Stimulated activated CD4-positive, alpha-beta T cell treated with anti-CD3 and anti-CD28 coated beads, Interleukin-4, amount 100 ng/mL, for 1 hour (primary cell): ENCODE results near the gene TOP1.

ENCODE experiments used
- DNase-seq: peaks from one replicate; pipeline ENCODE4 v3.0.0-alpha.2; 2020

The TOP1 gene

DNA sequence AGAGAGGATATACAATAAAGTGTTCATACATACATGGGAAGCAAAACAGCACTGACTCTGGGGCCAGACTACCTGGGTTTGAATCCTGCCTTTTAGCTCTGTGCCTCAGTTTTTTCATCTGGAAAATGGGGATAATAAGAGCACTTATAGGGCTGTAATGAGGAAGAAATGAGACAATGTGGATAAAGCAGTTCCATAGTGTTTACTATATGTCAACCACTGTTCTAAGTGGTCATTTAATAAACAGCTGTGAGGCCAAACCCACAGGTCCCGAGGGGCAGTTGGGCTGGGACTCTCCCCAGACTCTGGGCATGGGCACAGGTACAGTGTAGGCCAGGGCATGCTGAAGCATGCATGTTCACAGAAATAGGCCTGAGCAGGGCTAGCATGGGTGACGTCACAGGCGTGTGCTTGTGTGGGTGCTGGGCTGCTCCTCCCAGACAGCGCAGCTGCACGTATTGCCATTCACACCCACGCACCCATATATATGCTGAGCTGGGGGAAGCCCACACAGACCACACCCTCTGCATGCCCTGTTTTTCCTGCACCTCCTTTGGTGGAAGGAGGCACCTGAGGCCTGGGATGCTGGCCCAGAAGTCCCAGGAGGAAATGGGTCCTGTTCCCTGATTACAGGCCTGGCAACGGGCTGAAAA lies 105.2 kb downstream of the TOP1 start:
- peak; percentile 60 for DNase-seq

DNA sequence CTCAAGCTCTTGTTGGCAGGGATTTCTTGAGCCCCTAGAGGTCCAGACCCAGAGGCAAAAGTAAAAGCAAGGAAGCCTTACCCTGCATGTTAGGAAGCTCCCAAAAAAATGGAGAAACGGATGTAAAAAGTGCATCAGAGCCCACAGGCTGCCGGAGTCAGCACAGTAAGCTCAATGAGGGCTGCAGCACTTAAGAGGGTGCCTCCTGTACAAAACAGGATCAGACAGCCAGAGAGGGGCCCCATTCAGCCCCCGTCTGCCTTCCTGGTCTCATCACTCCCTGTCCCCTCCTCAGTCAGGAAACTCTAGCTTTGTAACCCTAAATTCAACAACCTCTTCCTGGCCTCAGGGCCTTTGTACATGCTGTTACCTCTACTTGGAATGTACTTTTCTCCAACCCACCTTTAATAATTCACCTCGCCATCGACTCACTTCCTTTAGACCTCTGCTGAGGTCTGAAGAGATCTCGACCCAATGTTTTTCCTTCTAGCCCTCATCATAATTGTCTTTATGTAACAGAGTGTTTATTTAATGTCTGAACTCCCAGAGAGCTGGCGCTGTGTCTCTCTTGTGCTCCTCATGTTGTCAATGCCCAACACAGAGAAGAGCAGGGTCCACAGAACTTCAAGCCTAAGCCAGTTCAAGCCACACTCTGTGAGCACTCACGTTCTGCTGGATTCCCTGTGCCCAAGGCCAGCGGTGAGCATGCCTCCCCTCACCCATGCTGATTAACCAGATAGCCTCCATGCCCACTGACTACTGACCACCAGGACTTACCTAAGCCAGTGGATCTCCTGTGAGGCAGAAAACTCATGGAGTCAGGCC lies 106.0 kb downstream of the TOP1 start:
- DNase-seq = no peak

DNA sequence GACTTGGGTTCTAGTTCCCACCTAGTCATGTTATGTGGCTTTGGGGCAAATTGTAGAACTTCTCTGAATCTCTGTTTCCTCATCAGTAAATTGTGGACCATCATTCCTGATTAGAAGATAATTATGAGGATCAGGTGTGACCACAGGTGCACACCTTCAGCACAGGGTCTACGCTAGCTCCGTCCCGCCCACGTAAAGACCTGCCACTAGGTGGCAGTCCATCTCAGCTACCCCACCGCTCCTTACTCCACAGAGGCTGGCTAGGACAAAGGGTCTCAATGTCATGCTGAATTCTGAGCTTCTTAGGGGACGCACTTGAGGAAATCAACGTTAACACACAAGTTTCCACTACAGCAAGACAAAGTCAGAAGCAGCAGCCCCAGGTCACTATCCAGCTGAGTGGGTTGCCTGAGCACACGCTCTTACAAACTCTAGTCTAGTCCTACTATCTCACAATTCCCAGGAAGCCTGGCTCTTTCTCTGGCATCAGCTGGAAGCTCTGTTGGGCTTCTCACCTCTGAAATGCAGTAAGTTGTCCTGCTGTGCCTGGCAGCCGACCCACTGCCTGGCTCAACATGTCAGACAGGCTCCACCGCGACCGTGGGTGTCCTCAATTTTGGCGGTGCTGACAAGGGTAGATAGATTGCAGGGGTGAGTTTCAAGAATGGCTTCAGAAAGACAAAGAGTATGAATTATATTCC lies 106.7 kb downstream of the TOP1 start:
- peak; percentile 64 for DNase-seq

DNA sequence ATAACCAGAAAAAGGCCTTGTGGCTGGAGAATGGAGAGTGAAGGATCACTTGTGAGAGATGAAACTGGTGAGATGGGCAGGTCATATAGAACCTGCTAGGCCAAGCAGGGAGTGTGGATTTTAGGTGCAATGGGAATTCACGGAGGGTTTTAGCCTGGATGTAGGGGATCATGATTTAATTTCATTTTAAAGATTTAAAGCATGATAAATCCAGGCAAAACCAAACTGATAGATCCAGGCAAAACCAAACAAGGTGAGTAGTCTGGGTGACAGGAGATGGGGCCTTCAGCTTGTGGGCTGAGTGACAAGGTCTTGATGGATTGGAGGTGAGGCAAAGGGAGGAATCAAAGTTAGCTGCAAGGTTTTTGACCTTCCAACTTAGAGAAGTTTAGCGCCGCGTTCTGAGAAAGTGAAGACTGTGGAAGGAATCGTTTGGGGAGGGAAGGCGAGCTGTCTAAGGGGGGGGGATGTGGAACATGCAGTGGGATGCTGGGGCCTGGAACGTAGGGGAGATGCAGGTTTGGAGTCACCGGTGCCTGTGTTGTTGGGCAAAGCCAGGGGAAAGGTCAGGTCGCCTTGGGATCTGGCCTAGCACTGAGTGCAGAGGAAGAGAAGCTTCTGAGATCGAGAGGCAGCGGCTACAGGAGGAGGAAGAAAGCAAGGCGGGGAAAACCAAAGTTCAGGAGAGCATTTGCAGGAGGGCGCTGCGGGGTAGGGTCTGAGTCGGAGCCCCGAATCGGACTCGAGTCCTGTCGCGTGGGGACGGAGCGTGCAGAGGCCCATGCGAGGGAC lies 107.5 kb downstream of the TOP1 start:
- no peak for DNase-seq

DNA sequence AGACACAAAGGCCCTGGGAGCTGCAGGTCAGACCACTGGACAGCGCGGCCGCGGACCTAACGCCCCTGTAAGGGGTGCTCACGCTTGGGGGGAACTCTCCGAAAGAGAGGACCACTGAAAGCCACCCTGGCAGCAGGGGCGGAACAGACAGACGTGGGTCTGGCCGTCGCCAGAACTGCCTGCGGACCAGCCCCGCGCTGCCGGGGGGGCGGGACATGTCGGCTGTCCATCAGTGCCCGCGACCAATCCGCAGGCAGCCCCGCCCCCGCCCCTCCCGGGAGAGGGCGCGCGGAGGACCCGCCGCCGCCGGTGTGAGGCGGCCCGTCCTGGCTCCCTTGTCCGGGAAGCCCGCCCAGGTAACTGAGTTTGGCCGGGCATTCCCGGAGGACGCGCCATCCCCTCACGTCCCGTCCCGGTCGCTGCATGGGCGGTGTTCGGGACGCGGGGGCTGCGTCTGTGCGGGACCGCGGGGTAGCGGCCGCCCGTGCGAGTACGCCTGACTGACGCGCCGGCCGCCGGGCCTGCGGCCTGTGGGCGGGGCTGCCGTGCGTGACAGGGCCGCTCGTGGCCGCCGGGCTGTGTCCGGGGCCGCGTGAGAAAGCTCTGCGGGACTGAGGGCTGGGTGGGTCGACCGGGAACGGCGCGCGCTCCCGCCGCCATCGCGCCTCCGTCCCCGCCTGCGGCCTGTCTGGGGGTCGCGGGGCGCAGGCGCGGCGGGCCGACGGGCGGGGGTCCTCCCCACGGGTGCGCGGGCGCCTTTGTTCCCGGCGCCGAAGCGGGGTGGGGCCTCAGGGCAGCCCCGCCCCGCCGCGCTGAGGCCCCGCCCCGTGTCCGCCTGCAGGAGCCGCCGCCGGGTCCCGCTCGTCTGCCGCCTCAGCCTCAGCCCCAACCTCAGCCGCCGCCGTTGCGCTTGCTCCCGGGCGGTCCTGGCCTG lies 108.3 kb downstream of the TOP1 start, which contains the start of gene PLCG1:
Gene PLCG1 (plus strand): TSS at position 864 of the 934 bp plus-strand sequence. CDS start 99 bp downstream, outside the sequence.
- DNase-seq = peak; percentile 89

DNA sequence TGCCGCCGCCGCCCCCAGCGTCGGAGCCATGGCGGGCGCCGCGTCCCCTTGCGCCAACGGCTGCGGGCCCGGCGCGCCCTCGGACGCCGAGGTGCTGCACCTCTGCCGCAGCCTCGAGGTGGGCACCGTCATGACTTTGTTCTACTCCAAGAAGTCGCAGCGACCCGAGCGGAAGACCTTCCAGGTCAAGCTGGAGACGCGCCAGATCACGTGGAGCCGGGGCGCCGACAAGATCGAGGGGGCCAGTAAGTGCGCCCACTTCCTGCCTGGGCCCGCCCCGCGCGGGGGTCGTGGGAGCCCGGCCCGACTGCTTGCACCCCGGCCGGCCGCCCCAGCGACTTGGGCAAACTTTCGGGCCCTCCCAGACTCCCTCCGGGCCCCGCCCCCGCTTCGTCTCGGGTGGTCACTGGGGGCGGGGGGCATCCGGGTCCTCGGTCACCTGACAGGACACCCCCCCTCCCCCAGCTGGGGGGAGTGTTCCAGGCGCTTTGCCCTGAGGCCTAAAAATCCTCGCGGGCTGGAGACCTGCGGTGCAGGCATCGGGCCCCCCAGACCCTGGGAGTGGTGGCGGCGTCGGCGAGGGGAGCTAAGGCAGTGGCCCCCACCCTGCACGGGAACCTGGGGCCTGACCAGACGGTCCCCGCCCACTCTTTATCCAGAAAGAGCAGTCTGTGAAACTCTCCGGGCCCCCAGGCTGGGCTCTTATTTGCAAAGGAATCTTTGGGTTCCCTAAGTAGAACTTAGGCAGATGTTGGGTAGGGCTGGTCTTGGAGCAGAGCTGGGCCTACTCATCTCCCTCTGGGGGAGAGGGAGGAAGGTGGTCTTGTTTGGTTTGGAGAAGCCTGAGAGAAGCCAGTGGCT lies 109.2 kb downstream of the TOP1 start:
- DNase-seq = peak; percentile 60

DNA sequence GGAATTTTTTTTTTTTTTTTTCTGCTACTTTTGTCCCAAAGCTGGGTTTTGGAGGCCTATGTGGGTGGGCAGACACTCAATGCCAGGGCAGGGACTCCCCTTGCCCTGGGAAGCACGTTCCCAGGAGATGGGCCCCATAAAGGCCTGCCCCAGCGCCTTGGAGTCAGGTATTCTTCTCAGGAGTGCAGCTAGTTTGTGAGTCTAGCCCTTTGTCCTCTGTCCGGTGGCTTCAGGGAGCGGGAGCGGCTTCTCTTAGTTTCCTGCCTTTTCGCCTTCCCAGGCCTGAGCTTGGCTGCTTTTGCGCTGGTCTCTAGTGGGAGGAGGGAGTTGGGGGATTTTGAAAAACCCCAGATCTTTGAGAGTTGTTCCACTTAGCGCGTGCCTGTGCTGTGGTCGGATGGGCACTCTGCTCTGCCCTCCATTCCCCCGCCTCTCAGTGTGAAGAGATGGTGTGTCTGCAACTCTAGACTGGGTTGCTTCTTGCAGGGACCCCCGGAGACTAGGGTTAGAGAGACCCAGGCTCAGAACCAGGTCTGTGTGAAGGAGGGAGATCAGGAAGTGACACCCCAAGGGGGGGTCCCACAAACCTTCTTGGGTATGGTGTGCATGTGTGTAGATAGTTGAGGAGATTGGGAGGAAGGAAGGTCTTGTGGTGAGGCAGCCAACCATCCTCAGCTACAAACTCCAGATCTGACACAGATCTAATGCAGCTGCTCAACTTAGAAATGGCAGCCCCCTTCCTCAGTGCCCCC lies 110.0 kb downstream of the TOP1 start:
- no peak for DNase-seq

DNA sequence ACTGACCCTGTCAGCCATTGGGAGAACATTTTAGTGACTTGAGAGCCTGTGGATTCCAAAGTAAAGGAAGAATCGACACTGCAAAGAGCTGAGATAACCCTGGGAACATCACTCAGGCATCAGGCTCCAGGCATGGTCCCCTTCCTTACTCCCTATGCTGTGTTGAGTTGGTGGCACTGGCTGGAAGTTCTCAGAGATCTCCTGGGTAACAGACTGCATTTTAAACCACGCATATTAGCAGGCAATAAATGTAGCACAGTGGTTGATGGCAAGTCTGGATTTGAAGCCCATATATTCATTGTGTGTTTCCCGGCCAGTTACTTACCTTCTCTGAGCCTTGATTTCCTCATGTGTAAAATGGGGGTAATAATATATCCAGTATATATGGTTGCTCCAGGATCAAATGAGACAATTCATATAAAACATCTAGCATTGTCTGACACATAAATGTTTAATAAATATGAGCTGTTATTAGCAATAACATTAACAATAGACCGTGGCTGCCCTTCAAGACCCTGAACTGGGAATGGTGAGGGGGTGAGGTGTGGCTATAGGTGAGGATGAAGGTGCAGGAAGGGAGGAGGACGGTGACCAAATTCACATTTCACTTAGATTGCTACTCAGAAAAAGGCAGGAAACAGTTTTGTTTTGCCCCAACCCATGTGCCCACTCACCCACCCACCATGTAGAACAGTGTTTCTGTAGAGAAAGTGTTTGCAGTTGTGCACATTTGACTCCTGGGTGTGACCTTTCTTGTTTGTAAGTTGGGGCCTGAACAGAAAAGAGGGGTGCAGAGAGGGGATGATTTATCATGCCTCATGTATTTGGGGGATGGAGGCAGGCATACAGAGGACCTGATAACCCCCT lies 110.8 kb downstream of the TOP1 start:
- DNase-seq = no peak

DNA sequence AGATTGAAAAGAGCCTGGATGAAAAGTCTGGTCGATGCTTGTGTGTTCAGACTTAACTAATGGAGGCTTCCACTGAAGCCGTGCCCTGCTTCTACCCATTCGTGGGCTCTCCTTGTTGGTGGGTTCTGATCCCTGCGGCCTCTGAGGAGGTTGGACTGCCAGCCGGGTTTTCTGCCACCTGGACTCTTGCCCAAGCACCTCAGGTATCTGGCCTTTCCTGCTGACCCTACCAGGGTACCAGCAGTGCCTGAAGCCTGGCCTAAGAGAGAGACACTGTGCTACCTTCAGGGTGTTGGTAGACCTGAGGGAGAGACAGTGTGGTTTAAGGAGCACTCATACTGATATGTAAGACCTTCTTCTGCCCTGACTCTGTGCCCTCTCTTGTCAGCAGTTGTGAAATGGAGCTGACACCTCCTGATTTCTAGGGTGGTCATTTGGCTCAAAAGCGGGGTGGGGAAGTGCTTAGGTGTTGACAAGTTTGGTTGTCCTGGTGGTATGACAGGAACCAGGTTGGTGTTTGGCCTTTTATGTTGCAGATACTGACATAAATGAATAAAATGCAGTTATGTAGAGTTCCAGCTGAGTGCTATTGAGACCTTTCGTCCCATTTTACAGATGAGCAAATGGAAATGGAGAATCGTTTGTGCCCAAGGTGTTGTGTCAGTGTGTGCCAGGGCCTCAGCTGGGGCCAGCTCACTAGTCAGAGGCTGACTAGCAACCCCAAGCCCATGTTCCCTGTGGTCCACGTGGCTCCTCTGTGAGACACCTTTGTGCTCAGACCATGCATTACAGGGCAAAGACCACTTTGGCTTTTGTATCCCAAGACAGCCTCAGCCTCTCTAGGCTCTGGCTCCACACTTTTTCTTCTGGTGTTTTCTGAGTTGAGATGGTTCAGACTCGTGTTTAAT lies 111.9 kb downstream of the TOP1 start:
- DNase-seq = no peak

DNA sequence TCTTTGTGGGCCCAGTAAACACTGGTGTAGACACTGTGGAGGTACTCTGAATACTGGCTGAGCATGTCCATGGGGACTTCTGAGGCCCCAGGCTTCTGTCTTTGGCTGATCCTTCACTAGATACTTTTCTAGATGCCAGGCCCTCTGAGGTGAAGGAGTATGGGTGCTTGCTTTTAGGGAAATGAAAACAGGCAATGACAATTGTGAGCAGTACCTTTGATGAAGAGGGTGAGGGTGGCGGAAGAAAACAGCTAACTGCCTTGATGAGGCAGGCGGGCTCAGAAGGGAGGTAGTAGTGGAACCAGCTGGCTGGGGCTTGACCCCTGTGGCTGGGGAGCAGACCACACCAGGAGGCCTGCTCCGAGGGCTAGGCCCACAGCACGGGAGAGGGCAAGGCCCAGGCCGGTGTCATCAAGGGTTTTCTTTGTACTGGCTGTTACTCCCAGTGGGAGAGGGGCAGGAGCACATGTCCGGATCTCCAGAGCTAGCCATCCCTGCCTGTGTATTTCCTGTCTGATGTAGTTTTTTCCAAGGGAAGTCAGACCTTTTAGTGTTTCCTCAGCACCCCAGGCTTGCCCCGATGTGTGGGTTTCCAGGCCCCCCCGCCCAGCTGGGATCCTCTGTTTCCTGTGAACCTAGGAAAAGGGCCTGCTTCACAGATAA lies 112.7 kb downstream of the TOP1 start:
- no peak for DNase-seq

DNA sequence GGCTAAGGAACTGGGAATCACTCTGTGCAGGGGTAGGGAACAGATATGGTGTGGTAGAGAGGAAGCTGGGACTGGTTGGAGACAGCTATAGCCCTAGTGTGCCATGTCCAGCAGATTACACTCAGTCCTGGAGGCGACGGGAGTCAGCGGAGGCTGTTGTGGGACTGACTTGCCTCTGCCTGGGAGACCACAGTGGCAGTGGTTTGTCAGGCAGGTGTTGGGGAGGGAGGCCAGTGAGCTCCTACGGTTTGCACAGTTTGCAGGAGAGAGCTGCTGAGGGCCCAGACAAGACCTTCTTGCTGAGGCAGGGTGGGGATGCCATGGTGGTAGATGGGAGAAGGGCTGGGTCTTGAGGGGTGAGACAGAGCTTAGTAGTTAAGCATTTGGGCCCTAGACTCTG lies 113.6 kb downstream of the TOP1 start:
- DNase-seq = no peak

DNA sequence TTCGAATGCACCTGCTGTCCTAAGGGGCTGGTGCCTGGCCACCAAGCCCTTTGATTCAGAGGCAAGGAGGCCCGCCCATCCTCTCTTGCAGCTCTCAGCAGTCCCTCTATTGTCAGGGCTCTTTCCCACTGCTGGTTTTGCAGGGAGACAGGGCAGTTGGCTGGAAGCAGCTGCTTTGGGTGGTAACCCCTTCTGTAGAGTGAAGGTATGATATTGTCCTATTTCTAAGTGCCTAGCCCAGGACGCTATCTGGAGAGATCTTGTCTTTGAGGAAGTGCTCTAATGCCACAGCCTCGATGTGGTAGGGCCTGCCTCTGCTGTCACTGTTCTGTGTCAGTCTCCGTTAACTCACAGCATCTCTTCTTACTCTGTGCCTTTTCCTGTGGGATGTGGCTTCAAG lies 114.3 kb downstream of the TOP1 start:
- DNase-seq = no peak

DNA sequence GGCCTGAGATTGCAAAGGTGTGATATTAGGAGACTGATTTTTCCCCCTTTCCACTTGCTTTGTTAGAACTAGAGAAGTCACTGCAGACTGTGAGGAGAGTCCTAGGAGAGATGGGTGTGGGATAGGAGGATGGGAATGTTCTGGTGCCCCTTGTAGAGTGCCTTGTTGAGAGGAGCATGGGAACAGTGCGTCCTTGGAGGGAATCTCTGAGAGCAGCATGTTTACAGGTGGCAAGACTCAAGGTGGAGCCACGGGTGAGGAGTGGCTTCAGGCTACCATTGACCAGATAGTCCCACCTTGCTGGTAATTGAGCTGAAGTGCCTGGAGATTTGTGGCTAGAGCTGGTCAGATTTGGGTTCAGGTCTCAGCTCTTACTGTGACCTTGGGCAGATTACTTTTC lies 114.7 kb downstream of the TOP1 start:
- DNase-seq = no peak

DNA sequence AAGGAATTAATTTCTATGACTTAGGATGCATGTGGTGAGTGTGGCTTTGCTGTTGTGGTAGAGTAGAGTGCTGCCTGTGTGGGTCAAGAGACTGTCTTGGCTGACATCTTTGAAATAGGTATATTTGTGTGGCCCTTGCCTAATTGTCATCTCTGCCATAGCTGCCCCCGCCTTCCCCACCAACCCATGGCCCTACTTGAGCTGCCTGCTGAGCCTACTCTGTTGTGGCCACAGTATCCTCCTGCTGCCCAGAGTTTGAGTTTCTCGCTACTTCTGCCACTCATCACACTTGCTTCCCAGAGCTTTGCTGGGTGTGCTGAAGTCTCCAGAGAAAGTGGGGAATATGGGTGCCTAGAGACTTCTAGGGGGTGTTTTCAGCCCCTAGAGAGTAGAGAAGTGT lies 116.7 kb downstream of the TOP1 start:
- no peak for DNase-seq

DNA sequence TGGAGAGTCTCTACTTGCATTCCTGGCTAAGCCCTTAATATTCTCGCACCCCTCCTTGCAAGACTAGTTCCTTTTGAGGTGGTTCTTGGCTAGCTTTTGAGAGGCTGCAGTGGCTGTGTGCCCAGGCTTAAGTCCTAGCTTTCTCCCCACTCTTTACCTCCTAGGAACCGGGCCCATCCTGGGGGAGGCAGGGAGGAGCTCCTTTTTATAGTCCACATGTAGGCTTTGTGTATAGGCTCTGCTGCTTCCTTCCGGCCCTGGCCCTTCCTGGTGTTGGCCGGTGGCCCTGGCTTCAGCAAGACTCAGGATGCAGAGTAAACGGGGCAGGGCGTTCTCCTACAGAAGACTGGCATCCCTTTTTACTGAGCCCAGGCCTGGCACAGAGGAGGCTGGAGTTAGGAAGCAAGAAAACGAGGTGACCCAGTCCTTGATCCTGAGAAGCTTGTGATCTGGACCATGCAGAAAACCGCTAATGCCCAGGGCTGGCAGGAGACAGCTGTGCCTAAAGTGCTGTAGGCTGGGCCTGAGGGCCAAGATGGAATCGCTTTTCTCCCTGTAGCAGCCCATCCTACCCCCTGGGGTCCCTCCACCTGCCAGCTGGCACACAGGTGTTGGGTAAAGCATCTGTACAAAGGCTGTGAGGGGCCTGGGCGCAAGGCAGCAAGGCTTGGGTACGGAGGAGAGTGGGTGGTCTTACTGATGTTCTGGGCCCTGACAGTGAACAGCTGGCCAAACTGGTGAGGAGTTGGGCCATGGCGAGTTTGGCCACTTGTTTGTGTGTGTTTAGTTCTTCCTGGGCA lies 117.4 kb downstream of the TOP1 start:
- DNase-seq = no peak

DNA sequence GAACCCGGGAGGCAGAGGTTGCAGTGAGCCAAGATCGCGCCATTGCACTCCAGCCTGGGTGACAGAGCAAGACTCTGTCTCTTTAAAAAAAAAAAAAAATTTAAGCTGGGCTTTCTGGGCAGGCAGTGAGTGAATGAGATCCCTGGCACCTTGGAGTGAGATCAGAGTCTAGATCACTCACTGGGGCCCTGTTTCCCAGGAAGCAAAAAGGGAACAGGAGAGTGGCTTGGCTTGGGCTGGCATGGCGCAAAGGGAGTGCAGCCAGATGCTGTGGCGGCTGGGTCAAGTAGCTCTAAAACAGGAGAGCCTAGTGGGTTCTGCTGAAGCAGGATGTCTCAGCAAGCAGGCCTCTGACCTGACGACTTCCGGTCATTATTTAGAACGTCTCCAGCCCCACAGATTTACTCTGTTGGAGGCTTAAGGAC lies 119.2 kb downstream of the TOP1 start:
- no peak for DNase-seq
